ENCODE data around the gene ZDHHC14. TPM values are rescaled to one million over a fixed set of nuclear protein-coding genes. Genes with fewer than 3 reads are reported as not detected.

ZDHHC14 gene
- total RNA-seq, 1 experiment from 2014 or later: 4.9 TPM

- no peaks in the 10 kb centered on the region for H3K4me1 ChIP-seq (ENCODE audit: insufficient read depth, low read length)
- H3K4me3 ChIP-seq (ENCODE audit: low read length): no peak overlapping the region
- no peak overlapping the region for H3K4me2 ChIP-seq (ENCODE audit: low read length)
- no peaks in the 10 kb centered on the region for H3K79me2 ChIP-seq (ENCODE audit: low read length)
- no peaks in the 10 kb centered on the region for H4K20me1 ChIP-seq (ENCODE audit: low read length)
- no peaks in the 10 kb centered on the region for H3F3A ChIP-seq (ENCODE audit: low read length, unreplicated experiment)
- no peak overlapping the region for H2AFZ ChIP-seq (ENCODE audit: low read length)
- H3K27me3 ChIP-seq (ENCODE audit: low read length): no peaks in the 10 kb centered on the region
- no peak overlapping the region for H3K9ac ChIP-seq (ENCODE audit: low read length)
- H3K27ac ChIP-seq (ENCODE audit: low read length): no peak overlapping the region
- no peak for DNase-seq
- ChIA-PET POLR2A (ENCODE audit: unreplicated experiment) (no interaction called here), CTCF (no interaction called here)
- H3K9me3 ChIP-seq (ENCODE audit: low read length): no peaks in the 10 kb centered on the region
- no TSS peak for BruUV-seq (replicated peaks)
- TF ChIP-seq EZH2 (IDR thresholded peaks at IDR 0.05; ENCODE audit: low read length, unreplicated experiment) (no peak), CTCF (conservative IDR thresholded peaks at IDR 0.05; ENCODE audit: low read depth, low read length) (no peak), EZH2phosphoT487 (IDR thresholded peaks at IDR 0.05; ENCODE audit: borderline replicate concordance, low read length) (no peak)
- intact Hi-C loops (cut with micrococcal nuclease): no loop called here
- H3K9me2 ChIP-seq (replicated peaks; ENCODE audit: low read length): no peaks in the 10 kb centered on the region
- no peak for ATAC-seq
- no peaks in the 10 kb centered on the region for H3K36me3 ChIP-seq (ENCODE audit: low read depth, low read length)
Measured at GRCh38 chr6:157711060-157711459, 330.1 kb downstream of the ZDHHC14 start.

GRCh38 chr6:157712585-157713295 lies 331.8 kb downstream of the ZDHHC14 start:
- ATAC-seq: no peak
- Histone ChIP-seq H3K79me2 (ENCODE audit: low read length) (no peaks in the 10 kb centered on the region), H3K9me3 (ENCODE audit: low read length) (no peaks in the 10 kb centered on the region), H3K4me2 (ENCODE audit: low read length) (no peak overlapping the region), H2AFZ (ENCODE audit: low read length) (no peak overlapping the region), H3K9me2 (replicated peaks; ENCODE audit: low read length) (no peaks in the 10 kb centered on the region), H3K4me3 (ENCODE audit: low read length) (no peak overlapping the region), H4K20me1 (ENCODE audit: low read length) (no peaks in the 10 kb centered on the region), H3K27me3 (ENCODE audit: low read length) (no peaks in the 10 kb centered on the region), H3K4me1 (ENCODE audit: insufficient read depth, low read length) (no peaks in the 10 kb centered on the region), H3K36me3 (ENCODE audit: low read depth, low read length) (no peaks in the 10 kb centered on the region), H3F3A (ENCODE audit: low read length, unreplicated experiment) (no peaks in the 10 kb centered on the region), H3K27ac (ENCODE audit: low read length) (no peak overlapping the region), H3K9ac (ENCODE audit: low read length) (no peak overlapping the region)
- TF ChIP-seq EZH2phosphoT487 (IDR thresholded peaks at IDR 0.05; ENCODE audit: borderline replicate concordance, low read length) (no peak), EZH2 (IDR thresholded peaks at IDR 0.05; ENCODE audit: low read length, unreplicated experiment) (no peak), CTCF (conservative IDR thresholded peaks at IDR 0.05; ENCODE audit: low read depth, low read length) (no peak)
- DNase-seq: no peak
- ChIA-PET CTCF (no interaction called here), POLR2A (ENCODE audit: unreplicated experiment) (no interaction called here)
- BruUV-seq (replicated peaks): no TSS peak
- intact Hi-C loops (cut with micrococcal nuclease): no loop called here

GRCh38 chr6:157713451-157714152 lies 332.6 kb downstream of the ZDHHC14 start:
- no peak overlapping the region for H3K9ac ChIP-seq (ENCODE audit: low read length)
- DNase-seq: no peak
- H3K9me3 ChIP-seq (ENCODE audit: low read length): no peaks in the 10 kb centered on the region
- H3K4me3 ChIP-seq (ENCODE audit: low read length): no peak overlapping the region
- no peaks in the 10 kb centered on the region for H3K27me3 ChIP-seq (ENCODE audit: low read length)
- BruUV-seq (replicated peaks): no TSS peak
- no peaks in the 10 kb centered on the region for H3F3A ChIP-seq (ENCODE audit: low read length, unreplicated experiment)
- no peaks in the 10 kb centered on the region for H3K4me1 ChIP-seq (ENCODE audit: insufficient read depth, low read length)
- H3K4me2 ChIP-seq (ENCODE audit: low read length): no peak overlapping the region
- POLR2A ChIA-PET (ENCODE audit: unreplicated experiment): no interaction called here
- no peaks in the 10 kb centered on the region for H4K20me1 ChIP-seq (ENCODE audit: low read length)
- H3K27ac ChIP-seq (ENCODE audit: low read length): no peak overlapping the region
- H3K9me2 ChIP-seq (replicated peaks; ENCODE audit: low read length): no peaks in the 10 kb centered on the region
- H3K79me2 ChIP-seq (ENCODE audit: low read length): no peaks in the 10 kb centered on the region
- CTCF ChIA-PET: no interaction called here
- intact Hi-C loops (cut with micrococcal nuclease): no loop called here
- no peaks in the 10 kb centered on the region for H3K36me3 ChIP-seq (ENCODE audit: low read depth, low read length)
- ATAC-seq: no peak
- H2AFZ ChIP-seq (ENCODE audit: low read length): no peak overlapping the region
- TF ChIP-seq EZH2phosphoT487 (IDR thresholded peaks at IDR 0.05; ENCODE audit: borderline replicate concordance, low read length) (no peak), CTCF (conservative IDR thresholded peaks at IDR 0.05; ENCODE audit: low read depth, low read length) (no peak), EZH2 (IDR thresholded peaks at IDR 0.05; ENCODE audit: low read length, unreplicated experiment) (no peak)

Measured in PC-3 (cell line).